Dermis microvascular lymphatic vessel endothelial cell (primary cell): ENCODE measurements around the gene PRDM2. TPM values are rescaled to one million over a fixed set of nuclear protein-coding genes. Genes with fewer than 3 reads are reported as not detected.
A peak's percentile ranks its signal among the peaks of the same experiment; 100 is the strongest.
"Not testable (repeated sequence)": the region's sequence is repeated elsewhere in the genome, so short reads cannot be mapped to it uniquely, and the experiment has no call there.

Experiments used
- DNase-seq, 2 donors: peaks; one replicate each; pipeline versions ENCODE4 v3.0.0 to v3.0.0-alpha.2; 2010; ENCODE audit warnings: low read depth in 2 of 2
- total RNA-seq: library from RNA; depleted of rRNA; stranded (reverse); fragments of >200 nt; gene quantifications from 2 replicates; pipeline ENCODE4 v1.2.1, GENCODE V29; 2014

PRDM2 gene
- total RNA-seq: 6.3 and 10.9 TPM in 2 replicates

DNA sequence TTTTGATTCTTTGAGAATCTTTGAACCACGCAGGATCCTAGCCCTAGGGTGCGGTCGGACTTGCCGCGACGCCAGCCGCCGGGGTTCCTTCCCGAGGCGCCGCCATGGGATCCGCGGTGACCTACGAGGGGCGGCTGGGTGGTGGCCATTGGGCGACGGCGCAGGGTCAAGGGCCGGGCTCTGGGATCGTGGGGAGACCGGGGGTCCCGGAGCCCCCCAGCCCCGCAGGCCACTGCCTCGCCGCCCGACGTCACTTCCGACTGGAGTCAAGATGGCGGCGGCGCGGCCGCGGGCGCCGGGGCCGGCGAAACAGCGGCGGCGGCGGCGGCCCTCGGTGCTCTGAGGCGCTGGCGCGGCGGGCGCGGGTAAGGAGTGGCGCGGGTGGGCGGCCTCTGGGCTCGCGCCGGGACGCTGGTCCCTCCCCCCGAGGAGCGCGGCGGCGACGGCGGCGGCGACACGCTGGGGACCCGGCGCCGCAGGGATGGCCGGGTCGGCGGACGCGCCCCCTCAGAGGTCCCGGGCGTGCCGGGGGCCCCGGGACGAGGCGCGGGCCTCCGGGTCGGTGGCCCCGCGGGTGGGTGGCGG lies at the start of gene PRDM2:
TSS of gene PRDM2 (plus strand) at position 253 of the 585 bp plus-strand sequence. CDS start 15,418 bp downstream, outside the sequence.
- DNase-seq: peak in 1 of 2 donors; percentile 48

- DNase-seq: no peak
Measured at GRCh38 chr1:13651279-13651678, 48.7 kb upstream of the PRDM2 start.

DNA sequence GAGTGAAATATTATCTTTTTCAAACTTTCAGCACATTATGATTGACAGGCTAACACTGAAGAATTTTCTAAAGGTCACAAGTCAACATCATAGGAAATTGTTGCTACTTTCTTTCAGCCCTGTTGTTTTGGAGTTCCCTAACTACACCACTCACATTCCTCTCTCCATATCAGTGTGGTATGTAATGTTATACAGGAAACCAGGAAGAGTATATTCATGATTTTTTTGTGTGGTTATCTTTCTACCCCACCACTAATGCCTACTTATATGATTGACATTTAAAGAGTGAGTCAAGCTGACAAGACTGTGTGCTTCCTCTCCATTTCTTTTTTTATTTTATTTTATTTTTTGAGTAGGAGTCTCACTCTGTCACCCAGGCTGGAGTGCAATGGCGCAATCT lies 47.8 kb upstream of the PRDM2 start:
- DNase-seq: peak; percentile 36 to 43

GRCh38 chr1:13661539-13661938 lies 38.4 kb upstream of the PRDM2 start:
- DNase-seq: no peak

DNA sequence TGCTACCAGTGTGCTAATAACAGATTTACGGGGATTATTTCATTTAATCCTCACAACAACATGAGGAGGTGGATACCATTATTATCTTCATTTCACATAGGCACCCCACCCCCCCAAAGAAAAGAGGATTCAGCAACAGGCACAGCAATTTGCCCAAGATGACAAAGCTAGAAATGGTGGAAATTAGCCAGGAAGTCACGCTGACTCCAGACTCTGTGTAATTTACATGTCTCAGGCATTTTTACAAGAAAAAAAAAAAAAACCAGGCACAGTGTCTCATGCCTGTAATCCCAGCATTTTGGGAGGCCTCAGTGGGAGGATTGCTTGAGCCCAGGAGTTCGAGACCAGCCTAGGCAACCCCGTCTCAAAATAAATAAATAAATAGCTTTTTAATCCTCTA lies 37.5 kb upstream of the PRDM2 start:
- DNase-seq: no peak

DNA sequence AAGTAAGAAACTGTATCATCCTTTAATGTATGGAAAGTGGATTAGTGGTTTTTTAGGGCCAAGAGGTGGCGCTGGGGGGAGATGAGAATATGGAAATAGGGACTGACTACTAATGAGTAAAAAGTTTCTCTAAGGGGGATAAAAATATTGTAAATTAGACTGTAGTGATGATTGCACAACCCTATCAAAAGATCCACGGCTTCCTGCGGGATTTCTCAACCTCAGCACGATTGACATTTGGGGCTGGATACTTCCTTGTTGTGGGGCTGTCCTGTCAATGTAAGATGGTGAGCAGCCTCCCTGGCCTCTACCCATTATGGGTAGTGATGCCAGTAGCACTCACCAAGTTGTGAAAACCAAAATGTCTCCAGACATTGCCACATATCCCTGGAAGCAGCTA lies 36.0 kb upstream of the PRDM2 start:
- no peak for DNase-seq

DNA sequence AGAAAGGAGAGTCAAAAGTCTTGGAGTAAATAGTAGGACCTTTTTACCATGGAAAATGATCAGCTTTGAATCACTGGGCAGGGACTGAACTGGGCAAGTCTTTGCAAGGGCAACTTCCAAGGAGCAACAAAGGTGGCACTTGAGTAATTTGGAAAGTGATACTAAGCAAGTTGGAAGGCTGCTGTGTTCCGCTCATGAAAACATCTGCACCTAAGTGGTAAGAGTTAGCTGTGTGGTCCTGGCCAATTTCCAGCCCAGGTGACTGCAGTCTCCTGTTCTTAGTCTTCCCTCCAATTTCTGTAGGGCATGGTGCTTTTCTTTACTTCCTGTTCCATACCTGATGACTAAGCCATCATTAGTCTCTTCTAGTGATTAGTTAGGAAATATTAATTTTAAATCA lies 35.5 kb upstream of the PRDM2 start:
- no peak for DNase-seq

- DNase-seq: no peak
Measured at GRCh38 chr1:13666317-13666716, 33.7 kb upstream of the PRDM2 start.

GRCh38 chr1:13667691-13668090 lies 32.3 kb upstream of the PRDM2 start:
- DNase-seq: no peak

DNA sequence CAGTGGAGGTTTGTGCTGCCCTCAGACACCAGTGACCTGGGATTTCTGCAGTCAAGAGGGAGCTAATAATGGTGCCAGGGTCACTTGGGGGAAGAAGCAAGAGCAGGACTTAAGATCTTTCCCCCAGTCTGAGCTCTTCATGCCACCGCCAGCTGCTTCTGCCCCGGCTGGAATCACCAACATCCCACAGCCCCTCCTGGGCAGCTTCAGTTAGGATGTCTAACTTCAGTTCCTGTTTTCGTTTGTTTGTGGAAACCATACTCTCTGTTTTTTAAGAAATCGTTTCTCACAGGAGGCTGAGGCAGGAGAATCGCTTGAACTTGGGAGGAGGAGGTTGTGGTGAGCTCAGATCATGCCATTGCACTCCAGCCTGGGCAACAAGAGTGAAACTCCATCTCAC lies 25.6 kb upstream of the PRDM2 start:
- DNase-seq: no peak

DNA sequence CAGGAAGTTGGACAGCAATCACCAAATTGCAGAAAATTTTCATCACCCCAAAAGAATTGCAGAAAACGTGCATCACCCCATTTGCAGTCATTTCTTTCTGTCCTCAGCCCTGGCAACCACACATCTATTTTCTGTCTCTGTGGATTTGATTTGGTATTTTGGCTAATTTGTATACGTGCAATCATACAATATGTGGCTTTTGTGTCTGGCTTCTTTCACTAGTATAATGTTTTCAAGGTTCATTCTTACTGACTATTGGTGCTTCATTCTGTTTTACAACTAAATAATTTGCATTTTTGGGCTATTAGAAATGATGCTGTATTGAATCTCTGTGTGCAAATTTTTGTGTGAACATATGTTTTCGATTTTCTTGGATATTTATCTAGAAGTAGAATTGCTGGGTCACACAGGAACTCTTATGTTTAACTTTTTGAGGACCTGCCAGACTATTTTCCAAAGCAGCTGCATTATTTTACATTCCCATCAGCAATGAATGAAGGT lies 24.8 kb upstream of the PRDM2 start:
- no peak for DNase-seq

GRCh38 chr1:13677896-13678295 lies 22.1 kb upstream of the PRDM2 start:
- no peak for DNase-seq

DNA sequence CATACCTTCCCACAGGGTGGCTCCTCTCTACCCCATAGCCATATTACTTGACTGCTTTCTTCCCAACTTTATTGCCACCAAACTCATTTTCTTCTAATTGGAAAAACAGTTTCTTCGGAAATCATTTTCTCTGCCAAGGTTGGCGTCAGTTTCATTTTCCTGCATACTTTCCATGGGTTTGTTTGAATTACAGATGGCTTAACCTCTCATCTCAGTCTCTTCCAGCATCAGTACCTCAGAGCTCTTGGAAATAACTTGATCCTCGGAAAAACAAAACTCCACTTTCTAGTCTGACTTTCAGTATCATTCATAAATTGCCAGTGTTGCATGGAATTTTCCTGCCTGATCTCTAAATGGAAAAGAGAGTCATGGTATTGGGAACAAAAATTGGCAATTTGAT lies 20.3 kb upstream of the PRDM2 start:
- no peak for DNase-seq

GRCh38 chr1:13680609-13681008 lies 19.4 kb upstream of the PRDM2 start:
- not testable (repeated sequence) for DNase-seq

DNA sequence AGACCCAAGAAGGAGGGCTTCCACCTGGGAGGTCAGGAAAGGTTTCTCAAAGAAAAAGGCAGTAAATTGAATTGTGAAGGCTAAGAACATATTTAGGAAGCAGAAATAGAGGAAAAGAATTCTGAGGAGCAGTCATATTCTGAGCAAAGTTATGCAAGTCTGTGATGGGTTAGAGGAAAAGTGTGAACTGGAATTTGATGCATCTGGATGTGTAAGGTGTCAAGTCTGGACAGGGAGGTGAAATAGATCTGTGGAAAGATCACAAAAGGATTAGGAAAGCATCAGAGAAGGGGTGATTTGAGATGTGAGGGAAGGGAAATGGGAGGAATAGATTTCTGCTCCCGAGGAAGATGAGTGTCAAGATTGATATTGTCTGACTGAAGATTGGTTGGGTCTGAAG lies 18.1 kb upstream of the PRDM2 start:
- no peak for DNase-seq

- DNase-seq: no peak
Measured at GRCh38 chr1:13682444-13682843, 17.5 kb upstream of the PRDM2 start.

DNA sequence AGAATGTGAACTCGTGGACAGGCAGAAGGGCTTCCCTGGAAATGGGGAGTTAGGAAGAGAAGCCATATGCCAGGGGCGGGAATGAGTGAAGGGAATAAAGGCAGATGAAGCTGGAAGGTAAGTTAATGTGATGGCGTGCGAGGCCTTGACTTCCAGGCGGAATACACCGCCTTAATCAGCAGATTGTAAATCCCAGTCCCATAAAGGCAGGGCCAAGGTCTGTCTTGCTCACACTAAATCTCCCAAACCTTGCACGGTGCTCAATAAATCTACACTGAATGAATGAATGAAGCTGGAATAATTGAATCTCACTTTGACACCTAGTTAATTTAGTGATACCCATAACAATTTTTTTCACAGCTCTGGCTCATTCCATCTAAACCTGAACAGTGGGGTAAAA lies 16.8 kb upstream of the PRDM2 start:
- no peak for DNase-seq

- DNase-seq: no peak
Measured at GRCh38 chr1:13687151-13687715, 12.8 kb upstream of the PRDM2 start.

- not testable (repeated sequence) for DNase-seq
Measured at GRCh38 chr1:13693094-13693493, 6.9 kb upstream of the PRDM2 start.

DNA sequence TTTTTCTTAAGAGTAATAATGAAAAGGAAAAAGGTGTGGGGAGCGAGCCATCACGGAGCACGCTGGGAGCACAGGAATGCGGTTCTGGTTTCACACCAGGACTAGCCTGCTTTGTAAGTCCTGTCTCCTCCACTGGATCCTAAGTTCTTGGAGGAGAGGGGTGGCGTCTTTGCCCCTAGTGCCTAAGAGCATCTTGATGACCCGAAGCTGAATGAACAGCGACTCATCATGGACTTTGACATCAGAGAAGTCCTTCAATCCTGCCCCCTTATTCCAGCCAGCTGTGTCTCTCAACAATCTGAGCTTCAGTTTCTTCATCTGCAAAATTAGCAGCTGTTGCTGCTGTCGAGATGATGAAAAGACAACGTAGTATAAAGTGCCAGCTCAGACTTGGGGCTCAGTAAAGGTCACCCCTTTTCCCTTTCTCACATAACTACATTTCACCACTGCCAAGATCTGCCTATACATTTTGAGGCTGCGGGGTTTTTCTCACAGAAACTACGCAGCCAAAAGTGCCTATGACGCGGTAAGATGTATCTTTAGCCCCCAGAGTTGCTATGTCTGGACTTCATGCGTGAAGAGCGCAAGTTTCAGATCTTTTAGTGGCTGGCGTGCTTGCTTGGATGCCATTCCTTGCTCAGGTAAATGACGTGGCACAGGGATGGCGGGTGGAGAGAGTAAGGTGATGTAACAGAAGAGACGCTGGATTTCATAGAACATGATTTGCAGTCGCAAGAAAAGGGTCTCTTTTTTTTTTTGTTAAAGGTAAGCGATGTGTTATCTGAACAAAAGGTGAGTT lies 4.9 kb upstream of the PRDM2 start:
- DNase-seq: no peak

GRCh38 chr1:13697738-13698137 lies 2.2 kb upstream of the PRDM2 start:
- no peak for DNase-seq

DNA sequence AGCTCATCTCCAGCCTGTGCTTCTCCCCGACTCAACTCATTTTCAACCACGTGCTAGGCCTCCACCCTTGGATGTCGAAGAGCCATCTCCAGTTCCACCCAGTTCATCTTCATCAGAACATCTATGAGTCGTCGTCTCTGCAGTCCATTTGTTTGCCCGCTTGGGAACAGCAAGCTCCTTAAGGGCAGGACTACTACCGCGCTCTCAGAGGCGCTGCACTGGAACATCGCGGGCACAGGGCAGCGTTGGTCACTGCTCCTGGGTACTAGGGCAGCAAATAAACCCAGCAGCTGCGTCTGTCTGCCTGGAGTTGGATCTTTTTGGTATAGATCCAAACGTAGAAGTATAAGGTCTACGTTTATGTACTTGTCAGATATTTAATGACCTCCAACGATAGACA lies 478 bp upstream of the PRDM2 start:
- DNase-seq: peak in 1 of 2 donors; percentile 6
